HEK293 (cell line): ENCODE results near the gene STRADA.

ENCODE experiments used
- ATF2 ChIP-seq: fragments of 450-650 bp; formaldehyde crosslinking; IDR thresholded peaks from 2 replicates; pipeline ENCODE4 v1.5.1; 2016; ENCODE audit warnings: missing biosample characterization, missing genetic modification characterization, low read depth
- REPIN1 ChIP-seq: fragments of 450-650 bp; formaldehyde crosslinking; IDR thresholded peaks from 2 replicates; pipeline ENCODE4 v1.5.1; 2017; ENCODE audit warnings: missing biosample characterization, missing genetic modification characterization, low read depth
- TCF7L2 ChIP-seq: IDR thresholded peaks from 2 replicates; pipeline ENCODE4 v1.6.1; 2011; ENCODE audit warnings: low read depth, mild to moderate bottlenecking, inconsistent platforms, low read length, moderate library complexity, borderline replicate concordance
- TRIM28 ChIP-seq: IDR thresholded peaks from 2 replicates; pipeline ENCODE4 v1.6.1; 2011; ENCODE audit warnings: low read length, control low read depth, borderline replicate concordance
- ZNF133 ChIP-seq: fragments of 450-650 bp; formaldehyde crosslinking; IDR thresholded peaks from 2 replicates; pipeline ENCODE4 v1.5.1; 2016; ENCODE audit warnings: missing biosample characterization, missing genetic modification characterization
- ZNF140 ChIP-seq: fragments of 450-650 bp; formaldehyde crosslinking; IDR thresholded peaks from 2 replicates; pipeline ENCODE4 v1.5.1; 2016; ENCODE audit warnings: missing biosample characterization, missing genetic modification characterization
- ZNF175 ChIP-seq: fragments of 450-650 bp; formaldehyde crosslinking; IDR thresholded peaks from 2 replicates; pipeline ENCODE4 v1.5.1; 2016; ENCODE audit warnings: missing biosample characterization, missing genetic modification characterization
- ZNF354C ChIP-seq: fragments of 450-650 bp; formaldehyde crosslinking; IDR thresholded peaks from 2 replicates; pipeline ENCODE4 v1.5.1; 2016; ENCODE audit warnings: missing biosample characterization, missing genetic modification characterization, low read depth, borderline replicate concordance
- ZNF37A ChIP-seq: fragments of 450-650 bp; IDR thresholded peaks from 2 replicates; pipeline ENCODE4 v1.5.1; 2018; ENCODE audit warnings: missing biosample characterization, missing genetic modification characterization
- ZNF558 ChIP-seq: fragments of 450-650 bp; formaldehyde crosslinking; IDR thresholded peaks from 2 replicates; pipeline ENCODE4 v1.5.1; 2016; ENCODE audit warnings: missing biosample characterization, missing genetic modification characterization
- ZNF747 ChIP-seq: fragments of 450-650 bp; formaldehyde crosslinking; IDR thresholded peaks from 2 replicates; pipeline ENCODE4 v1.5.1; 2016; ENCODE audit warnings: missing biosample characterization, missing genetic modification characterization
- TF ChIP-seq, protein P1 (sequence below): fragments of 450-650 bp; formaldehyde crosslinking; IDR thresholded peaks from 2 replicates; pipeline ENCODE4 v1.5.1; 2016; ENCODE audit warnings: missing biosample characterization, missing genetic modification characterization
- TF ChIP-seq, protein P2 (sequence below): fragments of 450-650 bp; formaldehyde crosslinking; IDR thresholded peaks from 2 replicates; pipeline ENCODE4 v1.5.1; 2016; ENCODE audit warnings: missing biosample characterization, missing genetic modification characterization

GRCh38 chr17:63758428-63758827 is 16.8 kb upstream of the STRADA start:
- TF ChIP-seq ZNF133 (tag by site-specific recombination), result no peak
- no peak for TF ChIP-seq TRIM28
- no peak for TF ChIP-seq ZNF558 (tag by site-specific recombination)
- TF ChIP-seq, protein P1, sequence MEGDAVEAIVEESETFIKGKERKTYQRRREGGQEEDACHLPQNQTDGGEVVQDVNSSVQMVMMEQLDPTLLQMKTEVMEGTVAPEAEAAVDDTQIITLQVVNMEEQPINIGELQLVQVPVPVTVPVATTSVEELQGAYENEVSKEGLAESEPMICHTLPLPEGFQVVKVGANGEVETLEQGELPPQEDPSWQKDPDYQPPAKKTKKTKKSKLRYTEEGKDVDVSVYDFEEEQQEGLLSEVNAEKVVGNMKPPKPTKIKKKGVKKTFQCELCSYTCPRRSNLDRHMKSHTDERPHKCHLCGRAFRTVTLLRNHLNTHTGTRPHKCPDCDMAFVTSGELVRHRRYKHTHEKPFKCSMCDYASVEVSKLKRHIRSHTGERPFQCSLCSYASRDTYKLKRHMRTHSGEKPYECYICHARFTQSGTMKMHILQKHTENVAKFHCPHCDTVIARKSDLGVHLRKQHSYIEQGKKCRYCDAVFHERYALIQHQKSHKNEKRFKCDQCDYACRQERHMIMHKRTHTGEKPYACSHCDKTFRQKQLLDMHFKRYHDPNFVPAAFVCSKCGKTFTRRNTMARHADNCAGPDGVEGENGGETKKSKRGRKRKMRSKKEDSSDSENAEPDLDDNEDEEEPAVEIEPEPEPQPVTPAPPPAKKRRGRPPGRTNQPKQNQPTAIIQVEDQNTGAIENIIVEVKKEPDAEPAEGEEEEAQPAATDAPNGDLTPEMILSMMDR, result no peak
- TF ChIP-seq TCF7L2, result no peak
- no peak for TF ChIP-seq ZNF747 (tag by site-specific recombination)
- no peak for TF ChIP-seq ZNF175 (tag by site-specific recombination)
- no peak for TF ChIP-seq REPIN1 (tag by site-specific recombination)
- no peak for TF ChIP-seq ZNF140 (tag by site-specific recombination)
- no peak for TF ChIP-seq ZNF37A
- no peak for TF ChIP-seq ZNF354C (tag by site-specific recombination)
- TF ChIP-seq, protein P2, sequence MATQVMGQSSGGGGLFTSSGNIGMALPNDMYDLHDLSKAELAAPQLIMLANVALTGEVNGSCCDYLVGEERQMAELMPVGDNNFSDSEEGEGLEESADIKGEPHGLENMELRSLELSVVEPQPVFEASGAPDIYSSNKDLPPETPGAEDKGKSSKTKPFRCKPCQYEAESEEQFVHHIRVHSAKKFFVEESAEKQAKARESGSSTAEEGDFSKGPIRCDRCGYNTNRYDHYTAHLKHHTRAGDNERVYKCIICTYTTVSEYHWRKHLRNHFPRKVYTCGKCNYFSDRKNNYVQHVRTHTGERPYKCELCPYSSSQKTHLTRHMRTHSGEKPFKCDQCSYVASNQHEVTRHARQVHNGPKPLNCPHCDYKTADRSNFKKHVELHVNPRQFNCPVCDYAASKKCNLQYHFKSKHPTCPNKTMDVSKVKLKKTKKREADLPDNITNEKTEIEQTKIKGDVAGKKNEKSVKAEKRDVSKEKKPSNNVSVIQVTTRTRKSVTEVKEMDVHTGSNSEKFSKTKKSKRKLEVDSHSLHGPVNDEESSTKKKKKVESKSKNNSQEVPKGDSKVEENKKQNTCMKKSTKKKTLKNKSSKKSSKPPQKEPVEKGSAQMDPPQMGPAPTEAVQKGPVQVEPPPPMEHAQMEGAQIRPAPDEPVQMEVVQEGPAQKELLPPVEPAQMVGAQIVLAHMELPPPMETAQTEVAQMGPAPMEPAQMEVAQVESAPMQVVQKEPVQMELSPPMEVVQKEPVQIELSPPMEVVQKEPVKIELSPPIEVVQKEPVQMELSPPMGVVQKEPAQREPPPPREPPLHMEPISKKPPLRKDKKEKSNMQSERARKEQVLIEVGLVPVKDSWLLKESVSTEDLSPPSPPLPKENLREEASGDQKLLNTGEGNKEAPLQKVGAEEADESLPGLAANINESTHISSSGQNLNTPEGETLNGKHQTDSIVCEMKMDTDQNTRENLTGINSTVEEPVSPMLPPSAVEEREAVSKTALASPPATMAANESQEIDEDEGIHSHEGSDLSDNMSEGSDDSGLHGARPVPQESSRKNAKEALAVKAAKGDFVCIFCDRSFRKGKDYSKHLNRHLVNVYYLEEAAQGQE (tag by site-specific recombination), result no peak
- TF ChIP-seq ATF2 (tag by site-specific recombination), result no peak
